Neural cell (in vitro differentiated cells): ENCODE data around the gene KIF2A. TPM values are rescaled to one million over a fixed set of nuclear protein-coding genes. Genes with fewer than 3 reads are reported as not detected.
"Not testable (repeated sequence)": the region's sequence is repeated elsewhere in the genome, so short reads cannot be mapped to it uniquely, and the experiment has no call there.

Experiments used
- H2AFZ ChIP-seq: fragments of 200-600, 300-800 bp; sonication (generic), shearing (Covaris generic); 2 replicates; pipeline ENCODE4 v1.6.0; 2014; ENCODE audit warnings: low read depth, mild to moderate bottlenecking, antibody characterized with exemption, low read length, moderate library complexity
- H3F3A ChIP-seq: fragments of 200-600 bp; shearing (Covaris generic); 2 replicates; pipeline ENCODE4 v1.6.1; 2016; ENCODE audit warnings: mild to moderate bottlenecking, moderate library complexity, mixed read lengths, antibody characterized with exemption, low read length; ENCODE audit not compliant: insufficient read depth, poor library complexity, severe bottlenecking
- H3K27ac ChIP-seq: fragments of 200-600, 300-800 bp; sonication (generic), shearing (Covaris generic); 2 replicates; pipeline ENCODE4 v1.5.1; 2014; ENCODE audit warnings: mild to moderate bottlenecking, low read length, moderate library complexity
- H3K27me3 ChIP-seq: fragments of 300-800, 200-600 bp; sonication (generic), shearing (Covaris generic); 2 replicates; pipeline ENCODE4 v1.6.0; 2014; ENCODE audit warnings: mild to moderate bottlenecking, low read depth, low read length, moderate library complexity; ENCODE audit not compliant: insufficient read depth
- H3K36me3 ChIP-seq: fragments of 300-800, 200-600 bp; sonication (generic), shearing (Covaris generic); 2 replicates; pipeline ENCODE4 v1.5.1; 2014; ENCODE audit warnings: mild to moderate bottlenecking, antibody characterized with exemption, low read length, moderate library complexity; ENCODE audit not compliant: insufficient read depth
- H3K4me2 ChIP-seq: fragments of 300-800, 200-600 bp; sonication (generic), shearing (Covaris generic); 2 replicates; pipeline ENCODE4 v1.6.0; 2014; ENCODE audit warnings: mild to moderate bottlenecking, low read length
- H3K4me3 ChIP-seq: fragments of 300-800, 200-600 bp; sonication (generic), shearing (Covaris generic); 2 replicates; pipeline ENCODE4 v1.5.1; 2014; ENCODE audit warnings: mild to moderate bottlenecking, low read length, moderate library complexity
- H3K79me2 ChIP-seq: fragments of 200-600 bp; shearing (Covaris generic); replicated peaks from 2 replicates; pipeline ENCODE4 v1.6.0; 2014; ENCODE audit warnings: mild to moderate bottlenecking, low read length, moderate library complexity; ENCODE audit not compliant: insufficient read depth
- H3K9ac ChIP-seq: fragments of 300-800, 200-600 bp; sonication (generic), shearing (Covaris generic); 2 replicates; pipeline ENCODE4 v1.6.1; 2016; ENCODE audit warnings: mild to moderate bottlenecking, low read length, mixed read lengths
- H3K9me2 ChIP-seq: fragments of 200-600 bp; shearing (Covaris generic); 2 replicates; pipeline ENCODE4 v1.6.1; 2016; ENCODE audit warnings: mild to moderate bottlenecking, low read length, mixed read lengths; ENCODE audit not compliant: insufficient read depth
- H3K9me3 ChIP-seq: fragments of 200-600, 300-800 bp; sonication (generic), shearing (Covaris generic); 2 replicates; pipeline ENCODE4 v1.6.1; 2016; ENCODE audit warnings: mild to moderate bottlenecking, mixed run types, low read length, moderate library complexity, mixed read lengths
- H4K20me1 ChIP-seq: fragments of 200-600 bp; shearing (Covaris generic); 2 replicates; pipeline ENCODE4 v1.6.1; 2016; ENCODE audit warnings: mild to moderate bottlenecking, mixed run types; ENCODE audit not compliant: insufficient read depth
- EP300 ChIP-seq: fragments of 450-650 bp; conservative IDR thresholded peaks from 2 replicates; pipeline ENCODE4 v1.6.1; 2014; ENCODE audit warnings: antibody characterized with exemption, mild to moderate bottlenecking, moderate library complexity; ENCODE audit not compliant: poor library complexity, severe bottlenecking
- EZH2 ChIP-seq: fragments of 200-600, 300-800 bp; shearing (Covaris generic), sonication (generic); IDR thresholded peaks from 2 replicates; pipeline ENCODE4 v1.6.1; 2014; ENCODE audit warnings: antibody characterized with exemption, low read length, borderline replicate concordance, mild to moderate bottlenecking; ENCODE audit not compliant: insufficient read depth, poor library complexity, severe bottlenecking
- MXI1 ChIP-seq: fragments of 450-650 bp; conservative IDR thresholded peaks from 2 replicates; pipeline ENCODE4 v1.6.1; 2014; ENCODE audit warnings: antibody characterized with exemption, mild to moderate bottlenecking; ENCODE audit not compliant: poor library complexity, severe bottlenecking
- POLR2AphosphoS5 ChIP-seq: IDR thresholded peaks from 2 replicates; pipeline ENCODE4 v1.6.1; 2012
- RAD21 ChIP-seq: fragments of 450-650 bp; conservative IDR thresholded peaks from 2 replicates; pipeline ENCODE4 v1.6.1; 2014; ENCODE audit warnings: antibody characterized with exemption, mild to moderate bottlenecking, moderate library complexity
- SMC3 ChIP-seq: fragments of 450-650 bp; conservative IDR thresholded peaks from 2 replicates; pipeline ENCODE4 v1.6.1; 2014; ENCODE audit warnings: antibody characterized with exemption, mild to moderate bottlenecking, moderate library complexity; ENCODE audit not compliant: poor library complexity
- TAF1 ChIP-seq: IDR thresholded peaks from 2 replicates; pipeline ENCODE4 v1.6.1; 2012; ENCODE audit warnings: low read depth
- polyA plus RNA-seq: library from polyadenylated mRNA; depleted of rRNA; stranded (reverse); fragments of >200 nt; gene quantifications from 2 replicates; pipeline ENCODE4 v1.2.3, GENCODE V29; 2014
- TF ChIP-seq, protein P1 (sequence below): IDR thresholded peaks from 2 replicates; pipeline ENCODE4 v1.6.1; 2012; ENCODE audit warnings: borderline replicate concordance
- TF ChIP-seq, protein P2 (sequence below): fragments of 450-650 bp; IDR thresholded peaks from 2 replicates; pipeline ENCODE4 v1.5.1; 2014; ENCODE audit warnings: antibody characterized with exemption, mild to moderate bottlenecking, moderate library complexity; ENCODE audit not compliant: poor library complexity, severe bottlenecking

The KIF2A gene
- polyA plus RNA-seq, 1 donor from 2014 or later, result 68.4 TPM

DNA sequence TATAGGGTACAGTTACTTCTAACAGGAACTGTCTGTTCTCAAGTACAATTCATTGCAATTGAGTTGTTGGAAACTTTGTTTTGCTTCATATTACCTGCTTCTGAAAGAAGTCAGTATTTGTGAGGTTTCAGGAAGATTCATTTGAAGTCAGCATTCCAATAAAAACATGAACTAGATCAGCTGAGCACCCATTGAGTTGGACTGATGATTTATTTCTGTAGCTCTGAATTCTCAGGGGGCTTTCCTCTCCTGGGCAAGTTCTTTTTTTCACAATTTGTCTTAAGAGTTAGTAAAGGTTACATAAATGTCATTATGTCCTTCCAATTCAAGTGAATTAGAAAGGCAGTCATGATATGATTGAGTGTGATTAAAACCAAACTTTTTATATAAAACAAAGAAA, 16.2 kb upstream of the KIF2A start:
- Histone ChIP-seq H3K36me3 (no peaks in the 10 kb centered on the region), H4K20me1 (no peaks in the 10 kb centered on the region), H3F3A (no peaks in the 10 kb centered on the region), H3K79me2 (no peaks in the 10 kb centered on the region), H2AFZ (no peak overlapping the region), H3K9me2 (no peaks in the 10 kb centered on the region), H3K9me3 (no peaks in the 10 kb centered on the region), H3K27me3 (no peaks in the 10 kb centered on the region), H3K9ac (no peak overlapping the region), H3K4me3 (no peak overlapping the region), H3K4me2 (no peak overlapping the region), H3K27ac (no peak overlapping the region)
- TF ChIP-seq EZH2 (no peak), RAD21 (no peak), MXI1 (no peak), TAF1 (no peak), EP300 (no peak), SMC3 (no peak), POLR2AphosphoS5 (no peak)
- TF ChIP-seq, protein P1, sequence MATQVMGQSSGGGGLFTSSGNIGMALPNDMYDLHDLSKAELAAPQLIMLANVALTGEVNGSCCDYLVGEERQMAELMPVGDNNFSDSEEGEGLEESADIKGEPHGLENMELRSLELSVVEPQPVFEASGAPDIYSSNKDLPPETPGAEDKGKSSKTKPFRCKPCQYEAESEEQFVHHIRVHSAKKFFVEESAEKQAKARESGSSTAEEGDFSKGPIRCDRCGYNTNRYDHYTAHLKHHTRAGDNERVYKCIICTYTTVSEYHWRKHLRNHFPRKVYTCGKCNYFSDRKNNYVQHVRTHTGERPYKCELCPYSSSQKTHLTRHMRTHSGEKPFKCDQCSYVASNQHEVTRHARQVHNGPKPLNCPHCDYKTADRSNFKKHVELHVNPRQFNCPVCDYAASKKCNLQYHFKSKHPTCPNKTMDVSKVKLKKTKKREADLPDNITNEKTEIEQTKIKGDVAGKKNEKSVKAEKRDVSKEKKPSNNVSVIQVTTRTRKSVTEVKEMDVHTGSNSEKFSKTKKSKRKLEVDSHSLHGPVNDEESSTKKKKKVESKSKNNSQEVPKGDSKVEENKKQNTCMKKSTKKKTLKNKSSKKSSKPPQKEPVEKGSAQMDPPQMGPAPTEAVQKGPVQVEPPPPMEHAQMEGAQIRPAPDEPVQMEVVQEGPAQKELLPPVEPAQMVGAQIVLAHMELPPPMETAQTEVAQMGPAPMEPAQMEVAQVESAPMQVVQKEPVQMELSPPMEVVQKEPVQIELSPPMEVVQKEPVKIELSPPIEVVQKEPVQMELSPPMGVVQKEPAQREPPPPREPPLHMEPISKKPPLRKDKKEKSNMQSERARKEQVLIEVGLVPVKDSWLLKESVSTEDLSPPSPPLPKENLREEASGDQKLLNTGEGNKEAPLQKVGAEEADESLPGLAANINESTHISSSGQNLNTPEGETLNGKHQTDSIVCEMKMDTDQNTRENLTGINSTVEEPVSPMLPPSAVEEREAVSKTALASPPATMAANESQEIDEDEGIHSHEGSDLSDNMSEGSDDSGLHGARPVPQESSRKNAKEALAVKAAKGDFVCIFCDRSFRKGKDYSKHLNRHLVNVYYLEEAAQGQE, result no peak
- TF ChIP-seq, protein P2, sequence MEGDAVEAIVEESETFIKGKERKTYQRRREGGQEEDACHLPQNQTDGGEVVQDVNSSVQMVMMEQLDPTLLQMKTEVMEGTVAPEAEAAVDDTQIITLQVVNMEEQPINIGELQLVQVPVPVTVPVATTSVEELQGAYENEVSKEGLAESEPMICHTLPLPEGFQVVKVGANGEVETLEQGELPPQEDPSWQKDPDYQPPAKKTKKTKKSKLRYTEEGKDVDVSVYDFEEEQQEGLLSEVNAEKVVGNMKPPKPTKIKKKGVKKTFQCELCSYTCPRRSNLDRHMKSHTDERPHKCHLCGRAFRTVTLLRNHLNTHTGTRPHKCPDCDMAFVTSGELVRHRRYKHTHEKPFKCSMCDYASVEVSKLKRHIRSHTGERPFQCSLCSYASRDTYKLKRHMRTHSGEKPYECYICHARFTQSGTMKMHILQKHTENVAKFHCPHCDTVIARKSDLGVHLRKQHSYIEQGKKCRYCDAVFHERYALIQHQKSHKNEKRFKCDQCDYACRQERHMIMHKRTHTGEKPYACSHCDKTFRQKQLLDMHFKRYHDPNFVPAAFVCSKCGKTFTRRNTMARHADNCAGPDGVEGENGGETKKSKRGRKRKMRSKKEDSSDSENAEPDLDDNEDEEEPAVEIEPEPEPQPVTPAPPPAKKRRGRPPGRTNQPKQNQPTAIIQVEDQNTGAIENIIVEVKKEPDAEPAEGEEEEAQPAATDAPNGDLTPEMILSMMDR, result no peak

DNA sequence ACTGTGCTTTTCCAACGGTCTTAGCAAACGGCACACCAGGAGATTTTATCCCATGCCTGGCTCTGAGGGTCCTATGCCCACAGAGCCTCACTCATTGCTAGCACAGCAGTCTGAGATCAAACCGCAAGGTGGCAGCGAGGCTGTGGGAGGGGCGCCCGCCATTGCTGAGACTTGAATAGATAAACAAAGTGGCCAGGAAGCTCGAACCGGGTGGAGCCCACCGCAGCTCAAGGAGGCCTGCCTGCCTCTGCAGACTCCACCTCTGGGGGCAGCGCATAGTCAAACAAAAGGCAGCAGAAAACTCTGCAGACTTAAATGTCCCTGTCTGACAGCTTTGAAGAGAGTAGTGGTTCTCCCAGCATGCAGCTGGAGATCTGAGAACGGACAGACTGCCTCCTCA, 14.2 kb upstream of the KIF2A start:
- not testable (repeated sequence) for H3K27me3 ChIP-seq, H2AFZ ChIP-seq, H3K27ac ChIP-seq, H3K9ac ChIP-seq, H3K9me2 ChIP-seq, H3K79me2 ChIP-seq, H3K4me3 ChIP-seq, H4K20me1 ChIP-seq, H3K9me3 ChIP-seq, H3K4me2 ChIP-seq, H3K36me3 ChIP-seq, H3F3A ChIP-seq

DNA sequence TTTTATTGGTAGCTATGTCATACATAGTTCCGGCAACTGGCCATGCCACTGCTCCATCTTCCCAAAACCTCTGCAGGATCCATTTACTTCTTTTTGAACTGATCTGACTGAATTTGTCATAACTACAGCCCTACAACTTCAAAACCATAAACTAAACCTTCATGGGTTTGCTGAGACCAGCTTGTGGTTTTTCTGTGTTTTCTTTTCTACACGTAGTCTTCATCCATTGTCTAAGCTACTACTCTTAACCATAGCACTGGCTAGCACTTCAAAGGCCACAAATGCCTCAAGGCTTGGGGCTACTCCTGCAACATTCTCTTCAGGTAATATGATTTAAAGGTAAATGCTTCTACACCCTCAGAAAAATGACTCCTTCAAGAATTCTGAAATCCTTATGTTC, 9.0 kb upstream of the KIF2A start:
- Histone ChIP-seq H3K27ac (no peak overlapping the region), H3K36me3 (no peaks in the 10 kb centered on the region), H4K20me1 (no peaks in the 10 kb centered on the region), H3K4me2 (no peak overlapping the region), H3K9me3 (no peaks in the 10 kb centered on the region), H3K9me2 (no peaks in the 10 kb centered on the region), H3F3A (no peaks in the 10 kb centered on the region), H3K27me3 (no peaks in the 10 kb centered on the region), H2AFZ (no peak overlapping the region), H3K4me3 (no peak overlapping the region), H3K9ac (no peak overlapping the region), H3K79me2 (no peaks in the 10 kb centered on the region)
- TF ChIP-seq, protein P2, result no peak
- no peak for TF ChIP-seq TAF1
- TF ChIP-seq RAD21, result no peak
- no peak for TF ChIP-seq MXI1
- no peak for TF ChIP-seq POLR2AphosphoS5
- no peak for TF ChIP-seq SMC3
